NB4 (cell line): ENCODE measurements around the gene DSCAML1.

ENCODE experiments used
- DNase-seq: peaks from one replicate; pipeline ENCODE4 v3.0.0; 2010; ENCODE audit warnings: low read depth
- H3K4me3 ChIP-seq: one replicate; pipeline ENCODE4 v1.5.1; 2011; ENCODE audit warnings: mild to moderate bottlenecking, low read depth, low read length, moderate library complexity
- CTCF ChIP-seq: IDR thresholded peaks from one replicate; pipeline ENCODE4 v1.5.1; 2012; ENCODE audit warnings: low read depth, low read length
- MYC ChIP-seq: IDR thresholded peaks from 2 replicates; pipeline ENCODE4 v1.6.1; 2011; ENCODE audit warnings: low read depth, low read length
- POLR2A ChIP-seq: IDR thresholded peaks from 2 replicates; pipeline ENCODE4 v1.6.1; 2011; ENCODE audit warnings: mild to moderate bottlenecking; ENCODE audit not compliant: insufficient read length; ENCODE audit errors: extremely low read depth
- TF ChIP-seq, protein P1 (sequence below): IDR thresholded peaks from 2 replicates; pipeline ENCODE4 v1.6.1; 2011; ENCODE audit warnings: low read depth, low read length

The DSCAML1 gene

GRCh38 chr11:117676501-117676900, 120.5 kb downstream of the DSCAML1 start:
- no peak overlapping the region for H3K4me3 ChIP-seq
- TF ChIP-seq POLR2A (no peak), CTCF (no peak), MYC (no peak)
- TF ChIP-seq, protein P1, sequence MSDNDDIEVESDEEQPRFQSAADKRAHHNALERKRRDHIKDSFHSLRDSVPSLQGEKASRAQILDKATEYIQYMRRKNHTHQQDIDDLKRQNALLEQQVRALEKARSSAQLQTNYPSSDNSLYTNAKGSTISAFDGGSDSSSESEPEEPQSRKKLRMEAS, result no peak
- no peak for DNase-seq

DNA sequence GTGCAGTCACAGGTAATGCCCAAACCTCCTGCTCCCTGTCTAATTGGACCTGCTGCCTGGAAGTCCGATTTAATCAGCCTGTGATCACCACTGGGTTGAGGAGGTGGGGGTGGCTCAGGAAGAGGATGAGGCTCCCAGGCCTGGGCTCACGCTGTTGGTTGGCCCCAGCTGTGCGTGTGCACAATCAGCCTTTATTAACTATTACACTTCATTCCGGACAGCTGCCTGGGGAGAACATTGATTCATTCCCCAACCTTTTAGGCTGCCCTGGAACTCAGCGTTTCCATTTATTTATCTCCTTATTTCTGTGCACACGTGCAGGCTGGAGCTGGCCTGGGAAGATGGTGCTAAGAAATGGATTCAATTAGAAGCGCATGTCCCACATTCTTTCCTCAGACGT, 123.4 kb downstream of the DSCAML1 start:
- DNase-seq, result no peak
- H3K4me3 ChIP-seq, result no peak overlapping the region
- TF ChIP-seq, protein P1, result no peak
- TF ChIP-seq POLR2A (no peak), CTCF (no peak), MYC (no peak)

DNA sequence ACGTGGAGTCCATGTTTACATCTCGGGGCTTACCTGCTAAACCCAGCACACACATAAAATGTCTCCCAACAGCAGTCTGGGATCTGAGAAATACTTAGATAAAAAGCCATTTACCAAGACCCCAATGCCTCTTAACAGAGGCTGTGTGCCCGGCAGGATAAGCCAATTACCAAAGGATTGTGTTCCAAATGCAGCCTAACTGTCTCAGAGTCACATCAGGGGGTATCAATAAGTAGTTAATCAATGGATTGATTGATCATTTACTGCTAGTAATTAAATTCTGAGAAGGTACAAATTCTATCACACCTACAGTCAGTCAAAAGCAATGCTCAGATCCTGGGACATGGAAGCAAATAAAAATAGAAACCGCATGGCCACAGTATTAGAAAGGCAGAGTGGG, 125.6 kb downstream of the DSCAML1 start:
- no peak overlapping the region for H3K4me3 ChIP-seq
- TF ChIP-seq POLR2A, result no peak
- no peak for TF ChIP-seq CTCF
- no peak for TF ChIP-seq MYC
- TF ChIP-seq, protein P1, result no peak
- DNase-seq, result no peak

- H3K4me3 ChIP-seq, result no peak overlapping the region
- TF ChIP-seq POLR2A, result no peak
- no peak for TF ChIP-seq CTCF
- no peak for TF ChIP-seq MYC
- TF ChIP-seq, protein P1, result no peak
- no peak for DNase-seq
Measured at GRCh38 chr11:117670924-117671323, 126.1 kb downstream of the DSCAML1 start.

DNA sequence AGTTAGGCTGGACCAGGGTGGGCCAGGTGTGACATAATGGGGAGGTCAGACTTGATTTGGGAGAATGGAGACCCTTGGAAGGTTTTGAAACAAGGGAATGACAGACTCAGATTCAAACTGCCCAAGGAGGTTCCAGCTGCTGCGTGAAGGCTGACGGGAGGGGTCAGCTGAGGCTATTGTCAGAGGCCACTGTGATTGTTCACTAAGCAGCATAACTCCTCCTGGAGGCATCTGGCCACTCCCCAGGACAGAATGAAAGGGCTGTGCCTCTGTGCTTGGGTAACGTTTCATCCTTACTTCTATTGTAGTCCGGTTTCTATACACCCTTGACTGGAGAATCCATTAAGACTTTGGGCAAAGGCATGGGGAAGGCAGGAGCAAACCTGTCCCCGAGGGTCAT, 126.6 kb downstream of the DSCAML1 start:
- no peak overlapping the region for H3K4me3 ChIP-seq
- TF ChIP-seq MYC, result no peak
- TF ChIP-seq, protein P1, result no peak
- TF ChIP-seq POLR2A, result no peak
- TF ChIP-seq CTCF, result no peak
- DNase-seq, result no peak

DNA sequence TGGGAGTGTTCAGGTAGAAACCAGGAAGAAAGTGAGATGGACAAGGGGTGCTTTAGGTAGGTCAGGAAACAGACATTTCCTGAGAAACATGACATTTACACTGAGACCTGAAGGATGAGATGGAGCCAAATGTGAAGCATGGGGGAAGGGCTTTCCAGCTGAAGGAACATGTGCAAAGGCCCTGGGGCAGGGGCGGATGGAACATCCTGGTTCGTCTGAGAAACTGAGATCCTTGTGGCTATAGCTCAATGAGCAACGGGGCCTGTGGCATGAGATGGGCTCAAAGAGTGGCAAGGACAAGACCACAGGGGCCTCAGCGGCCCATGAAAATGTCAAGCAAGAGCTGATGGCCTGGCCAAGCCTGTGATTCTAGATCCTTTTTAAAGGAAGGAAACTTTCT, 127.4 kb downstream of the DSCAML1 start:
- TF ChIP-seq CTCF (no peak), MYC (no peak), POLR2A (no peak)
- TF ChIP-seq, protein P1, result no peak
- DNase-seq, result no peak
- no peak overlapping the region for H3K4me3 ChIP-seq
